HG02571 (cell line): ENCODE data around the gene NEUROG3.
"Not testable (repeated sequence)": the region's sequence is repeated elsewhere in the genome, so short reads cannot be mapped to it uniquely, and the experiment has no call there.

ENCODE experiments used
- ATAC-seq: cut with Tn5 transposase; IDR thresholded peaks from one replicate; pipeline ENCODE4 v1.9.1; 2021; ENCODE audit warnings: mild to moderate bottlenecking, moderate library complexity; ENCODE audit not compliant: unreplicated experiment

NEUROG3 gene

GRCh38 chr10:69572159-69573055, 815 bp downstream of the NEUROG3 start:
- no peak for ATAC-seq

- no peak for ATAC-seq
These were observed 1.5 kb downstream of the NEUROG3 start for GRCh38 chr10:69571618-69572158.

- no peak for ATAC-seq
These were observed 3.0 kb downstream of the NEUROG3 start for GRCh38 chr10:69570050-69570816.

- no peak for ATAC-seq
These were observed 3.8 kb downstream of the NEUROG3 start for GRCh38 chr10:69569396-69569934.

GRCh38 chr10:69568472-69569395, 4.5 kb downstream of the NEUROG3 start:
- no peak for ATAC-seq

- no peak for ATAC-seq
These were observed 5.3 kb downstream of the NEUROG3 start for GRCh38 chr10:69567920-69568319.

GRCh38 chr10:69562731-69563254, 10.4 kb downstream of the NEUROG3 start:
- ATAC-seq, result no peak

GRCh38 chr10:69559525-69559924, 13.7 kb downstream of the NEUROG3 start:
- ATAC-seq, result no peak

- no peak for ATAC-seq
These were observed 14.7 kb downstream of the NEUROG3 start for GRCh38 chr10:69558559-69558958.

- no peak for ATAC-seq
These were observed 18.6 kb downstream of the NEUROG3 start for GRCh38 chr10:69554611-69555010.

- no peak for ATAC-seq
These were observed 19.9 kb downstream of the NEUROG3 start for GRCh38 chr10:69553328-69553727.

- no peak for ATAC-seq
These were observed 21.0 kb downstream of the NEUROG3 start for GRCh38 chr10:69552268-69552667.

GRCh38 chr10:69549959-69550358, 23.3 kb downstream of the NEUROG3 start:
- ATAC-seq, result no peak

GRCh38 chr10:69541463-69541862, 31.8 kb downstream of the NEUROG3 start:
- no peak for ATAC-seq

- no peak for ATAC-seq
These were observed 34.8 kb downstream of the NEUROG3 start for GRCh38 chr10:69538461-69538860.

- no peak for ATAC-seq
These were observed 35.8 kb downstream of the NEUROG3 start for GRCh38 chr10:69537449-69537848.

- not testable (repeated sequence) for ATAC-seq
These were observed 36.7 kb downstream of the NEUROG3 start for GRCh38 chr10:69536521-69536920.

GRCh38 chr10:69533658-69534057, 39.6 kb downstream of the NEUROG3 start:
- ATAC-seq, result no peak

GRCh38 chr10:69527961-69528360, 45.3 kb downstream of the NEUROG3 start:
- no peak for ATAC-seq
